SK-N-SH (cell line): ENCODE results near the gene GRM8. TPM values are rescaled to one million over a fixed set of nuclear protein-coding genes. Genes with fewer than 3 reads are reported as not detected.

Source experiments
- CTCF ChIA-PET: fragments of 300-600, 350-600 bp; formaldehyde crosslinking; extraction: SDS; loops from one replicate; lab custom pipeline; 2021; lab: Yijun Ruan, JAX
- POLR2A ChIA-PET: fragments of 350-600 bp; sonication (Branson Sonifier 250); formaldehyde crosslinking; extraction: SDS; loops from one replicate; lab custom pipeline; 2020; ENCODE audit warnings: antibody characterized with exemption, inconsistent platforms; lab: Yijun Ruan, JAX
- DNase-seq: peaks from one replicate; pipeline ENCODE4 v3.0.0; 2012
- H2AFZ ChIP-seq: fragments of 200-600 bp; sonication (generic); 2 replicates; pipeline ENCODE4 v1.8.1; 2016; ENCODE audit warnings: antibody characterized with exemption, mild to moderate bottlenecking, low read depth
- H3F3A ChIP-seq: fragments of 200-600 bp; sonication (generic); replicated peaks from 2 replicates; pipeline ENCODE3; 2016; ENCODE audit warnings: antibody characterized with exemption, mild to moderate bottlenecking; ENCODE audit not compliant: insufficient read depth
- H3K27ac ChIP-seq, 2 experiments: fragments of 200-500 bp in 1 of 2; fragments of 200-600 bp in 1 of 2; sonication (Bioruptor generic) in 1 of 2; sonication (generic), shearing (Covaris generic) in 1 of 2; 2 replicates each; pipeline versions ENCODE4 v1.5.1 to v1.6.1; 2014 to 2016; ENCODE audit warnings: low read depth in 2 of 2, inconsistent platforms in 1 of 2, low read length in 1 of 2, mild to moderate bottlenecking in 1 of 2, mixed read lengths in 1 of 2
- H3K27me3 ChIP-seq: fragments of 200-600 bp; sonication (generic), shearing (Covaris generic); 2 replicates; pipeline ENCODE4 v1.6.1; 2016; ENCODE audit warnings: mixed run types; ENCODE audit not compliant: insufficient read depth
- H3K36me3 ChIP-seq, 2 experiments: fragments of 200-500 bp in 1 of 2; fragments of 200-600 bp in 1 of 2; sonication (Bioruptor generic) in 1 of 2; sonication (generic) in 1 of 2; replicated peaks in 1 of 2; 2 replicates each; pipeline versions ENCODE3 to v1.5.1; 2014 to 2016; ENCODE audit warnings: low read length in 1 of 2, mild to moderate bottlenecking in 1 of 2; ENCODE audit not compliant: insufficient read depth in 2 of 2, control insufficient read depth in 1 of 2
- H3K4me1 ChIP-seq, 2 experiments: fragments of 200-500 bp in 1 of 2; fragments of 200-600 bp in 1 of 2; sonication (Bioruptor generic) in 1 of 2; sonication (generic), shearing (Covaris generic) in 1 of 2; 2 replicates each; pipeline versions ENCODE4 v1.5.1 to v1.6.1; 2014 to 2016; ENCODE audit warnings: low read depth in 1 of 2, low read length in 1 of 2, mixed run types in 1 of 2; ENCODE audit not compliant: insufficient read depth in 2 of 2, control insufficient read depth in 1 of 2
- H3K4me2 ChIP-seq: fragments of 200-600 bp; sonication (generic), shearing (Covaris generic); 2 replicates; pipeline ENCODE4 v1.6.1; 2017; ENCODE audit warnings: mixed run types
- H3K4me3 ChIP-seq, 2 experiments: fragments of 200-500 bp in 1 of 2; fragments of 200-600 bp in 1 of 2; sonication (Bioruptor generic) in 1 of 2; sonication (generic), shearing (Covaris generic) in 1 of 2; 2 replicates each; pipeline versions ENCODE4 v1.5.1 to v1.8.1; 2014 to 2016; ENCODE audit warnings: low read depth in 2 of 2, inconsistent platforms in 1 of 2, low read length in 1 of 2, mild to moderate bottlenecking in 1 of 2, mixed read lengths in 1 of 2, moderate library complexity in 1 of 2
- H3K79me2 ChIP-seq: fragments of 200-600 bp; sonication (generic); 2 replicates; pipeline ENCODE4 v1.8.1; 2017; ENCODE audit warnings: mild to moderate bottlenecking; ENCODE audit not compliant: insufficient read depth
- H3K9ac ChIP-seq: fragments of 200-600 bp; sonication (generic); 2 replicates; pipeline ENCODE4 v1.6.1; 2017; ENCODE audit warnings: mixed run types
- H3K9me2 ChIP-seq: fragments of 200-600 bp; sonication (generic); 2 replicates; pipeline ENCODE4 v1.6.1; 2017; ENCODE audit warnings: mixed run types
- H3K9me3 ChIP-seq: fragments of 200-600 bp; sonication (generic); 2 replicates; pipeline ENCODE4 v1.6.1; 2017; ENCODE audit warnings: mixed run types, mild to moderate bottlenecking, moderate library complexity
- H4K20me1 ChIP-seq: fragments of 200-600 bp; sonication (generic); 2 replicates; pipeline ENCODE4 v1.6.1; 2017; ENCODE audit warnings: mild to moderate bottlenecking, mixed run types; ENCODE audit not compliant: insufficient read depth
- CHD2 ChIP-seq: fragments of 150-350 bp; IDR thresholded peaks from 2 replicates; pipeline ENCODE4 v1.6.1; 2018; ENCODE audit warnings: low read length; ENCODE audit not compliant: partially characterized antibody
- ELF1 ChIP-seq: IDR thresholded peaks from 2 replicates; pipeline ENCODE4 v1.4.0; 2012
- EP300 ChIP-seq, 2 experiments: IDR thresholded peaks; 2 replicates each; pipeline versions ENCODE4 v1.4.0 to v1.6.1; 2012; ENCODE audit warnings: borderline replicate concordance in 1 of 2, low read depth in 1 of 2, low read length in 1 of 2
- EZH2phosphoT487 ChIP-seq: fragments of 200-600 bp; sonication (generic); IDR thresholded peaks from 2 replicates; pipeline ENCODE4 v1.6.1; 2017; ENCODE audit warnings: low read depth, mixed run types, mild to moderate bottlenecking, antibody characterized with exemption, moderate library complexity, borderline replicate concordance
- FOXJ3 ChIP-seq: sonication (generic); formaldehyde crosslinking; IDR thresholded peaks from 2 replicates; pipeline ENCODE4 v1.5.1; 2020; ENCODE audit warnings: mild to moderate bottlenecking, missing genetic modification reagents
- GATA2 ChIP-seq: sonication (generic); formaldehyde crosslinking; IDR thresholded peaks from 2 replicates; pipeline ENCODE4 v1.5.0; 2020; ENCODE audit warnings: mild to moderate bottlenecking, missing genetic modification reagents
- MEF2A ChIP-seq: IDR thresholded peaks from 2 replicates; pipeline ENCODE4 v1.4.0; 2012; ENCODE audit warnings: low read depth, borderline replicate concordance
- MXI1 ChIP-seq: IDR thresholded peaks from 2 replicates; pipeline ENCODE4 v1.6.1; 2012; ENCODE audit warnings: mild to moderate bottlenecking, low read depth, low read length, improper control_type of control experiment
- NFIC ChIP-seq: IDR thresholded peaks from 2 replicates; pipeline ENCODE4 v1.4.0; 2012; ENCODE audit warnings: borderline replicate concordance
- NRF1 ChIP-seq: IDR thresholded peaks from 2 replicates; pipeline ENCODE4 v1.6.1; 2012; ENCODE audit warnings: low read depth, mild to moderate bottlenecking, low read length
- RAD21 ChIP-seq: IDR thresholded peaks from 2 replicates; pipeline ENCODE4 v1.6.1; 2012; ENCODE audit warnings: mild to moderate bottlenecking, low read length
- REST ChIP-seq: IDR thresholded peaks from 2 replicates; pipeline ENCODE4 v1.6.1; 2012; ENCODE audit warnings: mild to moderate bottlenecking, low read depth, low read length, moderate library complexity
- SIN3A ChIP-seq: IDR thresholded peaks from 2 replicates; pipeline ENCODE4 v1.6.1; 2012; ENCODE audit warnings: low read depth, mild to moderate bottlenecking, low read length, moderate library complexity, borderline replicate concordance
- TAF1 ChIP-seq: IDR thresholded peaks from 2 replicates; pipeline ENCODE4 v1.6.1; 2012; ENCODE audit warnings: low read depth, mild to moderate bottlenecking, low read length, moderate library complexity, borderline replicate concordance
- USF1 ChIP-seq: IDR thresholded peaks from 2 replicates; pipeline ENCODE4 v1.4.0; 2012; ENCODE audit warnings: low read depth, borderline replicate concordance
- YY1 ChIP-seq: IDR thresholded peaks from 2 replicates; pipeline ENCODE4 v1.4.0; 2012; ENCODE audit warnings: low read depth, mild to moderate bottlenecking
- ZBTB33 ChIP-seq: IDR thresholded peaks from 2 replicates; pipeline ENCODE4 v1.4.0; 2012; ENCODE audit warnings: low read depth, borderline replicate concordance
- WGBS: methylation state at CpG from one replicate; pipeline ENCODE4 v1.1.6; 2017; ENCODE audit warnings: low lambda C conversion rate; 5-methylcytosine and 5-hydroxymethylcytosine counted together
- polyA plus RNA-seq, 3 experiments: library from polyadenylated mRNA; depleted of rRNA; stranded (reverse); fragments of >200 nt; gene quantifications; 2 replicates each; pipeline ENCODE4 v1.2.3, GENCODE V29; 2012
- TF ChIP-seq, protein P1 (sequence below): fragments of 200-600 bp; sonication (generic); IDR thresholded peaks from 2 replicates; pipeline ENCODE4 v1.6.1; 2017; ENCODE audit warnings: antibody characterized with exemption, mild to moderate bottlenecking, moderate library complexity
- TF ChIP-seq, protein P2 (sequence below): IDR thresholded peaks from 2 replicates; pipeline ENCODE4 v1.4.0; 2012; ENCODE audit warnings: low read depth

Gene GRM8
- polyA plus RNA-seq, 1 of the 3 experiments (the other 2 are of a cell fraction) = 0.10 TPM

DNA sequence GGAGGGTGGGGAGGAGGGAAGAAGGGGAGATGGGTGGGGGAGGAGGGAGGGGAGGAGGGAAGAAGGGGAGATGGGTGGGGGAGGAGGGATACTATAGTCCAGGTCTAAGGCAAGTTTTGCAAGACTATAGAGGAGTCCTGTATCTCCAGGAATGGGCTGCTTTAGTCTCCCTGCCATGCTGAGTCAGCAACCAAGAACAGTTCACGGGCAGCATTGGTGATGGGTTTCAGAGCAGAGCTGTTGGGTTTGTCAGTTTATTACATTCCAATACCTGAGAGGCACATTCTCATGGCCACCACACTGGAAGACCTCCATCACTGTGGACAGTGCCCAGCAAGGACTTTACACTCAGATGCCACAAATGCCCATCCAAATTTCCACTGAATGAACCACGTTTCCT is 212.7 kb downstream of the GRM8 start:
- Histone ChIP-seq H3K27me3 (no peaks in the 10 kb centered on the region), H3K27ac (no peak overlapping the region), H3K4me1 (no peaks in the 10 kb centered on the region), H3K9me3 (no peaks in the 10 kb centered on the region), H3K4me3 (no peak overlapping the region), H4K20me1 (no peaks in the 10 kb centered on the region), H3K9ac (no peak overlapping the region), H3K4me2 (no peak overlapping the region), H3K36me3 (no peaks in the 10 kb centered on the region), H3K9me2 (no peaks in the 10 kb centered on the region), H3F3A (no peaks in the 10 kb centered on the region), H2AFZ (no peak overlapping the region), H3K79me2 (no peaks in the 10 kb centered on the region)
- POLR2A ChIA-PET = no interaction called here
- no peak for TF ChIP-seq CHD2
- no peak for TF ChIP-seq EZH2phosphoT487
- no peak for TF ChIP-seq MEF2A
- no peak for TF ChIP-seq YY1
- TF ChIP-seq SIN3A = no peak
- TF ChIP-seq, protein P1, sequence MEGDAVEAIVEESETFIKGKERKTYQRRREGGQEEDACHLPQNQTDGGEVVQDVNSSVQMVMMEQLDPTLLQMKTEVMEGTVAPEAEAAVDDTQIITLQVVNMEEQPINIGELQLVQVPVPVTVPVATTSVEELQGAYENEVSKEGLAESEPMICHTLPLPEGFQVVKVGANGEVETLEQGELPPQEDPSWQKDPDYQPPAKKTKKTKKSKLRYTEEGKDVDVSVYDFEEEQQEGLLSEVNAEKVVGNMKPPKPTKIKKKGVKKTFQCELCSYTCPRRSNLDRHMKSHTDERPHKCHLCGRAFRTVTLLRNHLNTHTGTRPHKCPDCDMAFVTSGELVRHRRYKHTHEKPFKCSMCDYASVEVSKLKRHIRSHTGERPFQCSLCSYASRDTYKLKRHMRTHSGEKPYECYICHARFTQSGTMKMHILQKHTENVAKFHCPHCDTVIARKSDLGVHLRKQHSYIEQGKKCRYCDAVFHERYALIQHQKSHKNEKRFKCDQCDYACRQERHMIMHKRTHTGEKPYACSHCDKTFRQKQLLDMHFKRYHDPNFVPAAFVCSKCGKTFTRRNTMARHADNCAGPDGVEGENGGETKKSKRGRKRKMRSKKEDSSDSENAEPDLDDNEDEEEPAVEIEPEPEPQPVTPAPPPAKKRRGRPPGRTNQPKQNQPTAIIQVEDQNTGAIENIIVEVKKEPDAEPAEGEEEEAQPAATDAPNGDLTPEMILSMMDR = no peak
- no peak for TF ChIP-seq EP300 (IDR thresholded peaks at IDR 0.05; ENCODE audit: borderline replicate concordance in 1 of 2, low read depth in 1 of 2, low read length in 1 of 2)
- WGBS = 32% methylated on average over 2 of the region's 2 CpGs
- no peak for DNase-seq
- CTCF ChIA-PET = no interaction called here

GRCh38 chr7:127039541-127039940 is 213.2 kb downstream of the GRM8 start:
- Histone ChIP-seq H3K27ac (no peak overlapping the region), H2AFZ (no peak overlapping the region), H3K9ac (no peak overlapping the region), H3K36me3 (no peaks in the 10 kb centered on the region), H3K4me3 (no peak overlapping the region), H3K79me2 (no peaks in the 10 kb centered on the region), H4K20me1 (no peaks in the 10 kb centered on the region), H3K9me2 (no peaks in the 10 kb centered on the region), H3K27me3 (no peaks in the 10 kb centered on the region), H3K4me2 (no peak overlapping the region), H3K9me3 (no peaks in the 10 kb centered on the region), H3K4me1 (no peaks in the 10 kb centered on the region), H3F3A (no peaks in the 10 kb centered on the region)
- 14% methylated on average over 3 of the region's 3 CpGs for WGBS
- no peak for DNase-seq
- ChIA-PET CTCF (no interaction called here), POLR2A (no interaction called here)
- TF ChIP-seq MXI1 (no peak), NRF1 (no peak), ZBTB33 (no peak), REST (no peak), EZH2phosphoT487 (no peak), RAD21 (no peak), MEF2A (no peak), FOXJ3 (CRISPR knock-in tag) (no peak), ELF1 (no peak), USF1 (no peak), CHD2 (no peak), NFIC (no peak), SIN3A (no peak), TAF1 (no peak), GATA2 (no peak)
- TF ChIP-seq, protein P2, sequence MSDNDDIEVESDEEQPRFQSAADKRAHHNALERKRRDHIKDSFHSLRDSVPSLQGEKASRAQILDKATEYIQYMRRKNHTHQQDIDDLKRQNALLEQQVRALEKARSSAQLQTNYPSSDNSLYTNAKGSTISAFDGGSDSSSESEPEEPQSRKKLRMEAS = no peak
